Ascending aorta (tissue), 2 donors: ENCODE results near the gene ZBP1. TPM values are rescaled to one million over a fixed set of nuclear protein-coding genes. Genes with fewer than 3 reads are reported as not detected.

Experiments used
- DNase-seq, 2 donors: peaks; one replicate each; pipeline ENCODE4 v3.0.0-alpha.2; 2019; ENCODE audit warnings: low spot score in 2 of 2
- H3K27ac ChIP-seq, 2 donors: fragments of 200-600 bp; sonication (generic); one replicate each; pipeline ENCODE4 v1.5.1; 2016 to 2017; ENCODE audit warnings: mild to moderate bottlenecking in 1 of 2
- H3K27me3 ChIP-seq: fragments of 200-600 bp; sonication (generic); one replicate; pipeline ENCODE4 v1.5.1; 2017
- H3K36me3 ChIP-seq, 2 donors: fragments of 200-600 bp; sonication (generic); one replicate each; pipeline ENCODE4 v1.5.1; 2016
- H3K4me1 ChIP-seq, 2 donors: fragments of 200-600 bp; sonication (generic); one replicate each; pipeline ENCODE4 v1.5.1; 2016 to 2017; ENCODE audit warnings: mild to moderate bottlenecking in 1 of 2
- H3K4me3 ChIP-seq, 2 donors: fragments of 200-600 bp; sonication (generic); one replicate each; pipeline ENCODE4 v1.5.1; 2016 to 2017; ENCODE audit warnings: mild to moderate bottlenecking in 1 of 2
- H3K9me3 ChIP-seq, 2 donors: fragments of 200-600 bp; sonication (generic); one replicate each; pipeline ENCODE4 v1.5.1; 2016
- intact Hi-C: fragments of 100-400 bp; cut with DNase I; formaldehyde crosslinking; loops from one replicate; pipeline ENCODE4 v1.15.1; 2023
- total RNA-seq: library from RNA; depleted of rRNA; stranded (reverse); fragments of >200 nt; gene quantifications from one replicate; pipeline ENCODE4 v1.1.0, GENCODE V29; 2016
- TF ChIP-seq, protein P1 (sequence below), 3 experiments: fragments of 200-600 bp in 2 of 3; fragments of 450-650 bp in 1 of 3; sonication (generic) in 2 of 3; IDR thresholded peaks; one replicate each; pipeline ENCODE4 v1.5.1; 2016 to 2019; ENCODE audit warnings: antibody characterized with exemption in 3 of 3, mild to moderate bottlenecking in 1 of 3, moderate library complexity in 1 of 3

ZBP1 gene
- total RNA-seq, 1 donor from 2014 or later: not detected

DNA sequence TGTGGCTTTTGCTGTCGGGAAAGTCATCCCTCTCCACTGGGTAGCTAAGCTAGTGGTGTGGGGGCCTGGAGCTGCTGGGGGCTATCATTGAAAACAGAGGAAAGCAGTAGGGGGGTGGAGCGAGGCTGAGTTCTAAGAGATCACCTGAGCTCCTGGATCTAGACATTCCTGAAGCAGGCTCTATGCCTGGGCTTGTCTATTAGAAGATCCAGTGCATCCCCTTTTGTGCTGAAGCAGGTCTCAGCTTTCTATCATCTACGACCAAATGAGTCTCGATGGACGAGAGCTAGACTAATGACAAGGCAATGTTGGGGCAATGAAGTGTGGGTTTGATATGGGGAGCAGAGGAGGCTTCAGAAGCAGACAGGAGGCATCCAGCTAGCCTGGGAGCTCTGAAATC is 18.5 kb downstream of the ZBP1 start:
- intact Hi-C loops: no loop called here
- Histone ChIP-seq H3K9me3 (no peaks in the 10 kb centered on the region), H3K36me3 (no peaks in the 10 kb centered on the region), H3K27me3 (no peaks in the 10 kb centered on the region), H3K4me1 (peaks cover 2 to 4% of the 10 kb centered on the region in 2 donors), H3K4me3 (no peak overlapping the region), H3K27ac (no peak overlapping the region)
- DNase-seq: no peak
- TF ChIP-seq, protein P1, sequence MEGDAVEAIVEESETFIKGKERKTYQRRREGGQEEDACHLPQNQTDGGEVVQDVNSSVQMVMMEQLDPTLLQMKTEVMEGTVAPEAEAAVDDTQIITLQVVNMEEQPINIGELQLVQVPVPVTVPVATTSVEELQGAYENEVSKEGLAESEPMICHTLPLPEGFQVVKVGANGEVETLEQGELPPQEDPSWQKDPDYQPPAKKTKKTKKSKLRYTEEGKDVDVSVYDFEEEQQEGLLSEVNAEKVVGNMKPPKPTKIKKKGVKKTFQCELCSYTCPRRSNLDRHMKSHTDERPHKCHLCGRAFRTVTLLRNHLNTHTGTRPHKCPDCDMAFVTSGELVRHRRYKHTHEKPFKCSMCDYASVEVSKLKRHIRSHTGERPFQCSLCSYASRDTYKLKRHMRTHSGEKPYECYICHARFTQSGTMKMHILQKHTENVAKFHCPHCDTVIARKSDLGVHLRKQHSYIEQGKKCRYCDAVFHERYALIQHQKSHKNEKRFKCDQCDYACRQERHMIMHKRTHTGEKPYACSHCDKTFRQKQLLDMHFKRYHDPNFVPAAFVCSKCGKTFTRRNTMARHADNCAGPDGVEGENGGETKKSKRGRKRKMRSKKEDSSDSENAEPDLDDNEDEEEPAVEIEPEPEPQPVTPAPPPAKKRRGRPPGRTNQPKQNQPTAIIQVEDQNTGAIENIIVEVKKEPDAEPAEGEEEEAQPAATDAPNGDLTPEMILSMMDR (IDR thresholded peaks at IDR 0.05): no peak

DNA sequence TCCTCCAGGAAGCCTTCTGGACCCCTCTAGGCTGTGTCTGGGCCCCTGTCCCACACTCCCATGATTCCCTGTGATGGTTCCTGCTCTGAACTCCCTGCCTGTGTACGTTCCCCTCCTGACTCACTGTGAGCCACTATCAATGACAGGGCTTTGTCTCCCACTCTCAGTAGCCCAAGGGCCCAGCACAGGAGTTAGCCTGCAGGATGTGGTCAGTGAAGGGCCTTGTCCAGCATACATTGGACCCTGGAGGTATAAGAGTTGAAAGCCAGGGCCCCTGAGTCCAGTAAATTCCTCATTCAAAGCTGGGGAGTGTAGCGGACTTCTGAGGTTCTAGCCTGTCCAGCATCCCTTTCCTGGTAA is 19.0 kb downstream of the ZBP1 start:
- no peak overlapping the region for H3K4me3 ChIP-seq
- H3K36me3 ChIP-seq: no peaks in the 10 kb centered on the region
- H3K27me3 ChIP-seq: no peaks in the 10 kb centered on the region
- no peak for DNase-seq
- TF ChIP-seq, protein P1 (IDR thresholded peaks at IDR 0.05): no peak
- H3K27ac ChIP-seq: no peak overlapping the region
- peaks cover 2 to 4% of the 10 kb centered on the region in 2 donors for H3K4me1 ChIP-seq
- intact Hi-C loops: no loop called here
- H3K9me3 ChIP-seq: no peaks in the 10 kb centered on the region

DNA sequence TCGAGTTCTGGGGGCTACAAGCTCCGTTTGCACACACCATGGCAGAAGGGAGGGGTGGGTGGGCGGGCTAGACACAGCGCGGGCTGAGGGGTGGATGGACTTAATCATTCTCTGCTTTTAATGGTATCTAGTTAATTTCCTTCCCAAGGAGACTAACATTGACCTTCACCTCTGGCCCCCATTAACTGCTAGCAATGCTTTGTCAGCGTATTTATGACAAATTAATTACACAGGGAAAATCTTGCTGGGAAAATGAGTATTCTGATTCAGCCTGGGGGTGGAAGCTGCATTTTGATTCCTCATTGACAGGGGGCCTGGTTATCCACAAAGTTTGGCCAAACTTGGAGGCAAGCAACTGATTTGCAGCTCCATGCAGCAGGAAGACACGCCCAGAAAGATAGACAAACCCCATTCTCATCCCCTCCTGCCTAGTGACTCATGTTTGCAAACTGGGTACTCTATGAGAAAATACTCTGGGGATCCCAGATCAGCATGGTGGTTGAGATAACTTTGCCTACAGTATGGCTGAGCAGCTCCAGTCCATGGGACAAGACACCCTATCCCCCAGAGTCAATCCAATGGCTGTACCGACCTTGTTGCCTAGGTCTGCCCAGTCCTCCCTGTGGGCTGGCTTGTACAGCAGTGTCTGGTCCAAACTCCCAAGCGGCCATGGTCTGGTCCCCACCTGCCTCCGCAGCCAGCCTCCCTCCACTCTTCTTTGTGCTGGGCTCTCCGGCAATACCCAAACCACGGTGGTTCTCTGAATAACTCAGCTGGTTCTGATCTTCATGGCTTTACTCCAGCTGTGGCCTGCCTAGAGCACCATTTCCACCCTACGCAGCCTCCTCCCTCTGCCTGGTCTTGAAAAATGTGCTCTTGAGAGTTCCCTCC is 19.7 kb downstream of the ZBP1 start:
- Histone ChIP-seq H3K27me3 (no peaks in the 10 kb centered on the region), H3K4me3 (no peak overlapping the region), H3K4me1 (peaks cover 2 to 4% of the 10 kb centered on the region in 2 donors), H3K27ac (no peak overlapping the region), H3K9me3 (no peaks in the 10 kb centered on the region), H3K36me3 (no peaks in the 10 kb centered on the region)
- TF ChIP-seq, protein P1 (IDR thresholded peaks at IDR 0.05): no peak
- no peak for DNase-seq
- intact Hi-C loops: no loop called here

DNA sequence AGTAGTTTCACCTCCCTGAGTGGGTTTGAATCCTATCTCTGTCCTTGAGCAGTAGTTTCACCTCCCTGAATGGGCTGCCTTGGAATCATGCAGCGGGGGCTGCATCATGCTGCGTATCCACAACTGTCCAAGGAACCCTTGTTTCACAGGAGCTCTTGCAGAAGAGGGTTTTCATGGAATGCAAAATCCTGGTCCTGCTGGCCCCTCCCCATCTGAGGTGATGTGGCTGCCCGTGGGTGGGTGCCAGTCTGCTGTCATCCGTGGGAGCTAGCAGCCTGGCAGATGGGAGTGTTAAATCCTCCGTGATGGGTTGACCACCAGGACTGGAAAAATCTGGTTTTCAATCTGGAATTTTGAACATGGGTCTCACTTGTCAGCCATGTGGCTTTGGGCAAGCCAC is 21.7 kb downstream of the ZBP1 start:
- DNase-seq: no peak
- H3K4me3 ChIP-seq: no peak overlapping the region
- H3K4me1 ChIP-seq: peaks cover 2 to 4% of the 10 kb centered on the region in 2 donors
- no peak overlapping the region for H3K27ac ChIP-seq
- intact Hi-C loops: loop anchor here (5.0 kb wide), 2 partner anchors 54 to 489 kb away; no protein-coding TSS in a partner anchor
- TF ChIP-seq, protein P1 (IDR thresholded peaks at IDR 0.05): no peak
- no peaks in the 10 kb centered on the region for H3K9me3 ChIP-seq
- H3K36me3 ChIP-seq: no peaks in the 10 kb centered on the region
- no peaks in the 10 kb centered on the region for H3K27me3 ChIP-seq

DNA sequence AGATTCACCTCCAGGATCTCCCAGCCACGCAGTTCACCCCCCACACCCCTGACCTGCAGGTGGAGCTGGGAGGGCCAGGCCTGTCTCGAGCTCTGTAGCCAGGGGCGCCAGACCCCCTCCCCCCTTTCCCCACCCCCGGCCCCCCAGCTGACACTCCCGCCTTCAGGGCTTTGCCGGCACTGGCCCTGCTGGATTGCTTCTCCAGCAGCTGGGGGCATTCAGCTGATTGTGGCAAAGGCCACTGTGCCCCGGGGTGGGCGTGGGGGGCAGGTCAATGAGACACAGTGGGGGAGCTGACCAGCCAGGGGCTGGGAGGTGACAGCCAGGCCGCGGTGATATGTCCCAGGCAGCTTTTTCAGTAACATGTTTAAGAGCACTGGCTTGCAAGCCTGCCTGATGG is 22.2 kb downstream of the ZBP1 start:
- no peaks in the 10 kb centered on the region for H3K9me3 ChIP-seq

More for the DNA sequence above, 22.2 kb downstream of the ZBP1 start:
- no peaks in the 10 kb centered on the region for H3K36me3 ChIP-seq
- TF ChIP-seq, protein P1 (IDR thresholded peaks at IDR 0.05): no peak
- H3K27me3 ChIP-seq: no peaks in the 10 kb centered on the region
- DNase-seq: no peak
- H3K27ac ChIP-seq: no peak overlapping the region
- intact Hi-C loops: loop anchor here (5.0 kb wide), 2 partner anchors 54 to 489 kb away; no protein-coding TSS in a partner anchor
- H3K4me3 ChIP-seq: no peak overlapping the region
- H3K4me1 ChIP-seq: peaks cover 2 to 4% of the 10 kb centered on the region in 2 donors
